ENCODE data around the gene EBPL.
"Not testable (repeated sequence)": the region's sequence is repeated elsewhere in the genome, so short reads cannot be mapped to it uniquely, and the experiment has no call there.

EBPL gene
- total RNA-seq: 3.0 to 9.9 (median 4.8) reads per million in 3 donors

GRCh38 chr13:49690995-49691784 is at the start of gene EBPL:
TSS of gene EBPL (minus strand) at chr13:49691486. CDS start at chr13:49691424, 62 bp downstream.
- H3K36me3 ChIP-seq (ENCODE audit: control insufficient read depth, insufficient read depth, low read length): no peaks in the 10 kb centered on the region
- H3K27ac ChIP-seq (ENCODE audit: insufficient read depth, low read length, poor library complexity, severe bottlenecking): peak within 1 kb of the TSS; percentile 59
- DNase-seq: peak; percentile 70 to 85 (median 82)
- H3K4me1 ChIP-seq (ENCODE audit: control insufficient read depth, insufficient read depth, low read length, poor library complexity, severe bottlenecking): no peaks in the 10 kb centered on the region
- H3K27me3 ChIP-seq (replicated peaks; ENCODE audit: control insufficient read depth, insufficient read depth, low read length, poor library complexity, severe bottlenecking): no peaks in the 10 kb centered on the region
- H3K4me3 ChIP-seq (ENCODE audit: insufficient read depth, low read depth, low read length, poor library complexity, severe bottlenecking): peak within 1 kb of the TSS; percentile 84
- H3K9me3 ChIP-seq (ENCODE audit: control insufficient read depth, low read length): no peaks in the 10 kb centered on the region

DNA sequence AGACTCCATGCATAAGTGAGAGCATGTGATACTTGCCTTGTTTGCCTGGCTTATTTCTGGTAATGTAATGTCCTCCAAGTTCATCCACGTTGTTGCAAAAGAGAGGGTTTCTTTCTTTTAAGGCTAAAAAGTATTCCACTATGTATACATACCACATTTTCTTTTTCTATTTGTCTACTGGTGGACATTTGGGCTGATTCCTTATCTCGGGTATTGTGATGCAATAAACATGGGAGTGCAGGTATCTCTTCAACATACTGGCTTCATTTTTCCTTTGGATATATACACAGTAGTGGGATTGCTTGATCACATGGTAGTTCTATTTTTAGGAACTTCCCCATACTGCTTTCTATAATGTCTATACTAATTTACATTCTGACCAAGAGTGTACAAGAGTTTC is 49.6 kb upstream of the EBPL start:
- Histone ChIP-seq H3K9me3 (ENCODE audit: control insufficient read depth, low read length) (no peaks in the 10 kb centered on the region), H3K27ac (ENCODE audit: insufficient read depth, low read length, poor library complexity, severe bottlenecking) (no peak overlapping the region), H3K4me3 (ENCODE audit: insufficient read depth, low read depth, low read length, poor library complexity, severe bottlenecking) (no peak overlapping the region), H3K27me3 (replicated peaks; ENCODE audit: control insufficient read depth, insufficient read depth, low read length, poor library complexity, severe bottlenecking) (no peaks in the 10 kb centered on the region), H3K4me1 (ENCODE audit: control insufficient read depth, insufficient read depth, low read length, poor library complexity, severe bottlenecking) (no peaks in the 10 kb centered on the region), H3K36me3 (ENCODE audit: control insufficient read depth, insufficient read depth, low read length) (no peaks in the 10 kb centered on the region)
- no peak for DNase-seq

- Histone ChIP-seq H3K36me3 (ENCODE audit: control insufficient read depth, insufficient read depth, low read length) (no peaks in the 10 kb centered on the region), H3K27me3 (replicated peaks; ENCODE audit: control insufficient read depth, insufficient read depth, low read length, poor library complexity, severe bottlenecking) (no peaks in the 10 kb centered on the region), H3K4me3 (ENCODE audit: insufficient read depth, low read depth, low read length, poor library complexity, severe bottlenecking) (no peak overlapping the region), H3K9me3 (ENCODE audit: control insufficient read depth, low read length) (no peaks in the 10 kb centered on the region), H3K27ac (ENCODE audit: insufficient read depth, low read length, poor library complexity, severe bottlenecking) (no peak overlapping the region), H3K4me1 (ENCODE audit: control insufficient read depth, insufficient read depth, low read length, poor library complexity, severe bottlenecking) (no peaks in the 10 kb centered on the region)
- no peak for DNase-seq
Observed at GRCh38 chr13:49739498-49740187, 48.4 kb upstream of the EBPL start.

- Histone ChIP-seq H3K9me3 (ENCODE audit: control insufficient read depth, low read length) (no peaks in the 10 kb centered on the region), H3K4me1 (ENCODE audit: control insufficient read depth, insufficient read depth, low read length, poor library complexity, severe bottlenecking) (no peaks in the 10 kb centered on the region), H3K4me3 (ENCODE audit: insufficient read depth, low read depth, low read length, poor library complexity, severe bottlenecking) (no peak overlapping the region), H3K36me3 (ENCODE audit: control insufficient read depth, insufficient read depth, low read length) (peaks cover 18% of the 10 kb centered on the region), H3K27ac (ENCODE audit: insufficient read depth, low read length, poor library complexity, severe bottlenecking) (no peak overlapping the region), H3K27me3 (replicated peaks; ENCODE audit: control insufficient read depth, insufficient read depth, low read length, poor library complexity, severe bottlenecking) (no peaks in the 10 kb centered on the region)
- no peak for DNase-seq
Observed at GRCh38 chr13:49733181-49733951, 42.1 kb upstream of the EBPL start.

DNA sequence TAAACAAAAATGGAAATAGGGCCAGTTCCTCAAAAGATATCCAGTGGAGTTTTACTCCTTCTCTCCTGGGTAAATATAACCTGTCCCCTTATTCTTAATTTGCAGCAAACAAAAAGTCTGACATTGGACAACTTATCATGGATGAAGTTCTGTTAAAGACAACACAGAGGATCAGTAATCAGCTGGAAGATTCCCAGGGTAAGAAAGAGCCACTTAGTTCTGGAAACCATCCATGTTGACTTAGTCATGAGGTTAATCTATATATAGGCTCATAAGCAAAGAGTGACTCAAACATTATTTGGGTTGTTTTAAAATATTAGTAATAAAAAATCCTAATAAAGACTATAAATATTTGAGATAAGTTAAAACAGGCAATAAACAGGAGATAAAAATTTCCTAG is 40.5 kb upstream of the EBPL start:
- Histone ChIP-seq H3K9me3 (ENCODE audit: control insufficient read depth, low read length) (no peaks in the 10 kb centered on the region), H3K4me1 (ENCODE audit: control insufficient read depth, insufficient read depth, low read length, poor library complexity, severe bottlenecking) (no peaks in the 10 kb centered on the region), H3K27me3 (replicated peaks; ENCODE audit: control insufficient read depth, insufficient read depth, low read length, poor library complexity, severe bottlenecking) (no peaks in the 10 kb centered on the region), H3K36me3 (ENCODE audit: control insufficient read depth, insufficient read depth, low read length) (peaks cover 19% of the 10 kb centered on the region), H3K27ac (ENCODE audit: insufficient read depth, low read length, poor library complexity, severe bottlenecking) (no peak overlapping the region), H3K4me3 (ENCODE audit: insufficient read depth, low read depth, low read length, poor library complexity, severe bottlenecking) (no peak overlapping the region)
- no peak for DNase-seq

DNA sequence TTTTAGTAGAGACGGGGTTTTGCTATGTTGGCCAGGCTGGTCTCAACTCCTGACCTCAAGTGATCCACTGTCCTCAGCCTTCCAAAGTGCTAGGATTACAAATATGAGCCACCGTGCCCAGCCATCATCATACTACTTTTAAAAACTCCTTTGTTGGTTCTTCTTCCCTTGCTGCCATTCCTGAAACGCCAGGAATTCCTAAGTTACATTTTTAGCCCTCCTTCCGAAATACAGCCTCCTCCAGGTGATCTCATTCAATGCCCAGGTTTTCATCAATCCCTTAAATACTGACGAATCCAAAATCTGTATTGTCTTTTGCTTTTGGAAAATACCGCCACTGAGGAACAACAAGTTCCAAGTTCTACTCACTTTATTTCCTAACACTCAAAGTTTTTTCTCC is 25.3 kb upstream of the EBPL start:
- H3K27me3 ChIP-seq (replicated peaks; ENCODE audit: control insufficient read depth, insufficient read depth, low read length, poor library complexity, severe bottlenecking): no peaks in the 10 kb centered on the region
- no peak for DNase-seq
- peaks cover 29% of the 10 kb centered on the region for H3K36me3 ChIP-seq (ENCODE audit: control insufficient read depth, insufficient read depth, low read length)
- H3K4me1 ChIP-seq (ENCODE audit: control insufficient read depth, insufficient read depth, low read length, poor library complexity, severe bottlenecking): no peaks in the 10 kb centered on the region
- H3K4me3 ChIP-seq (ENCODE audit: insufficient read depth, low read depth, low read length, poor library complexity, severe bottlenecking): no peak overlapping the region
- H3K27ac ChIP-seq (ENCODE audit: insufficient read depth, low read length, poor library complexity, severe bottlenecking): no peak overlapping the region
- no peaks in the 10 kb centered on the region for H3K9me3 ChIP-seq (ENCODE audit: control insufficient read depth, low read length)

DNA sequence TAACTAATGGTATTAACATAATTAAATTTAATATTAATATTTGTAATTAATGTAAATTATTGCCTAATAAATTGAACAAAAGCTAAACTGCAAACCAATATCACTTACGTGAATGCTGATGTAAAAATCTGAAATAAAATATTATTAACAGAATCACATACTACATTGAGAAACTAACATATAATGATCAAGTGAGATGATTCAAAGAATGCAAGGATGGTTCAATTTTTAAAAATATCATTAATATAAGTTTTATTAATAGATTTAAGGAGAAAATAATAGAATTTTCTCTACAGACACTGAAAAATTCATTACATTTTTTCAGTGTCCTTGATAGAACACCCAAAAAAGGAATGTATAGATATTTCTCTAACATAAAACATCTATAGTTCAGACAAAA is 23.5 kb upstream of the EBPL start:
- peaks cover 37% of the 10 kb centered on the region for H3K36me3 ChIP-seq (ENCODE audit: control insufficient read depth, insufficient read depth, low read length)
- H3K27ac ChIP-seq (ENCODE audit: insufficient read depth, low read length, poor library complexity, severe bottlenecking): no peak overlapping the region
- no peak overlapping the region for H3K4me3 ChIP-seq (ENCODE audit: insufficient read depth, low read depth, low read length, poor library complexity, severe bottlenecking)
- no peaks in the 10 kb centered on the region for H3K27me3 ChIP-seq (replicated peaks; ENCODE audit: control insufficient read depth, insufficient read depth, low read length, poor library complexity, severe bottlenecking)
- no peak for DNase-seq
- H3K9me3 ChIP-seq (ENCODE audit: control insufficient read depth, low read length): no peaks in the 10 kb centered on the region
- H3K4me1 ChIP-seq (ENCODE audit: control insufficient read depth, insufficient read depth, low read length, poor library complexity, severe bottlenecking): no peaks in the 10 kb centered on the region

DNA sequence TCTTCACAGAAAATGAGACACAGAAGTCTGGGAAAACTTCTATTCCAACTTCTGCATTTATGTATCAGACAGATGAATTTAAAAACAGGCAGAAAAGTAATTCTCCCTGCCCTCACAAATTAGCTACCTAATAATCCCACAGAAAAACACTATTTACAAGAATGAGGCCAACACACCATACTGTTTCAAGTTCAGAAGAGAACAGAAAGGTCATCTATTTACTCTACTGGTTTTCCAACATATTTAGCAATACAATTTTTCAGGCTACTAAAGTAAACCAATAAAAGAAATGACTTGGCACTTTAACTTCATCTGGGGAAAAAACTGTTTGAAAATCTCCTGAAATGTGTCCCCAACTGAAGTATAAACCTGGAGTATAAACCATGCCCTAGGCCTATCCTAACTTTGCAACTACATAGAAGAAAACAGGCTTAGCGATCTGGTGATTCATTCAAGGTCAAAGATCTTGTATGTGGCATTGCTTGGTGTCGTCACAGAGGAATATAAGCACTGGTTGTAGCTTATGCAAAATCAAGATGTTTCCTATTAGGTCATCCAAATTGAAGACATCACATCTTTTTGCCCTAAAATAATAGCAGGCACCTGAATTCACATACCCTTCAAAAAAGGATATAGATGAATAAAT is 20.1 kb upstream of the EBPL start:
- Histone ChIP-seq H3K36me3 (ENCODE audit: control insufficient read depth, insufficient read depth, low read length) (peaks cover 28% of the 10 kb centered on the region), H3K4me3 (ENCODE audit: insufficient read depth, low read depth, low read length, poor library complexity, severe bottlenecking) (no peak overlapping the region), H3K4me1 (ENCODE audit: control insufficient read depth, insufficient read depth, low read length, poor library complexity, severe bottlenecking) (no peaks in the 10 kb centered on the region), H3K9me3 (ENCODE audit: control insufficient read depth, low read length) (no peaks in the 10 kb centered on the region), H3K27me3 (replicated peaks; ENCODE audit: control insufficient read depth, insufficient read depth, low read length, poor library complexity, severe bottlenecking) (no peaks in the 10 kb centered on the region), H3K27ac (ENCODE audit: insufficient read depth, low read length, poor library complexity, severe bottlenecking) (no peak overlapping the region)
- no peak for DNase-seq

- not testable (repeated sequence) for H3K27me3 ChIP-seq (replicated peaks; ENCODE audit: control insufficient read depth, insufficient read depth, low read length, poor library complexity, severe bottlenecking); H3K4me3 ChIP-seq (ENCODE audit: insufficient read depth, low read depth, low read length, poor library complexity, severe bottlenecking); H3K4me1 ChIP-seq (ENCODE audit: control insufficient read depth, insufficient read depth, low read length, poor library complexity, severe bottlenecking); DNase-seq; H3K9me3 ChIP-seq (ENCODE audit: control insufficient read depth, low read length); H3K27ac ChIP-seq (ENCODE audit: insufficient read depth, low read length, poor library complexity, severe bottlenecking)
- peaks cover 25% of the 10 kb centered on the region for H3K36me3 ChIP-seq (ENCODE audit: control insufficient read depth, insufficient read depth, low read length)
Observed at GRCh38 chr13:49704264-49704663, 13.0 kb upstream of the EBPL start.

Data from effector memory CD4-positive, alpha-beta T cell (primary cell).